ENCODE results near the gene RAB40C. TPM values are rescaled to one million over a fixed set of nuclear protein-coding genes. Genes with fewer than 3 reads are reported as not detected.

The RAB40C gene
- total RNA-seq, 1 donor from 2014 or later, result 22.5 TPM

DNA sequence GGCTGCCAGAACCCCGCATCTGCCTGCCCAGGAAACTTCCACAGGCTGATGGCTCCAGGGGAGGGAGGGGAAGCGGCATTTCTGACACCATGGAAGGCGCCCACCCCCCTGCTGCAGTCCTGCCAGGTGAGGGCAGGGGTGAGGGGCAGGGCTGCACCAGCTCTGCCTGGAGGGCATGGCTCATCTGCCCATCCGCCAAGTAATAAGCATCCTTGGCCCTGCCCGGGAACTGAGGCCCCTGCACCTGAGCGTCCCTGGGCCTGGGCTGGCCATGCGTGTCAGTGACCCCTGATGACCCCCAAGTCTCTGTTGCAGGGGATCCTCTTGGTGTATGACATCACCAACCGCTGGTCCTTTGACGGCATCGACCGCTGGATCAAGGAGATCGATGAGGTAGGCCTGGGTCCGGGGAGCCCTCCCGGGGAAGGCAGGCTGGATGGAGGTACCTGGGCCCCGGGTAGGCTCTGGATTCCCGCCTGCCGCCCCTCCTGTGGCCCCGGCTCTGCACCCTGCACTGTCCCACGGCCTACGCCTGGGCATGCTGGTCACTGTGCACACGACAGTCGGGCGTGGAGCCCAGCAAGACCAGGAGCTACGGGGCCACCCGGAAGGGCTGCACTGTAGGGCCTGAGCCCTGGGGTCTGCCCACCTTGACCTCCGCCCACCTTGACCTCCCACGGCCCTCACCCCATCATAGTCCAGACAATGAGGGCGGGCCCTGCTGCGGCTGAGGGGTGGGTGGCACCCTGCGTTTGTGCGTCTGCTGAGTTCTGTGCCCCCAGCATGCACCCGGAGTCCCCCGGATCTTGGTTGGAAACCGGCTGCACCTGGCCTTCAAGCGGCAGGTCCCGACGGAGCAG is 35.5 kb downstream of the RAB40C start:
- DNase-seq (ENCODE audit: low spot score) (no peak), ATAC-seq (no peak)
- intact Hi-C loops (cut with DNase I), result no loop called here

DNA sequence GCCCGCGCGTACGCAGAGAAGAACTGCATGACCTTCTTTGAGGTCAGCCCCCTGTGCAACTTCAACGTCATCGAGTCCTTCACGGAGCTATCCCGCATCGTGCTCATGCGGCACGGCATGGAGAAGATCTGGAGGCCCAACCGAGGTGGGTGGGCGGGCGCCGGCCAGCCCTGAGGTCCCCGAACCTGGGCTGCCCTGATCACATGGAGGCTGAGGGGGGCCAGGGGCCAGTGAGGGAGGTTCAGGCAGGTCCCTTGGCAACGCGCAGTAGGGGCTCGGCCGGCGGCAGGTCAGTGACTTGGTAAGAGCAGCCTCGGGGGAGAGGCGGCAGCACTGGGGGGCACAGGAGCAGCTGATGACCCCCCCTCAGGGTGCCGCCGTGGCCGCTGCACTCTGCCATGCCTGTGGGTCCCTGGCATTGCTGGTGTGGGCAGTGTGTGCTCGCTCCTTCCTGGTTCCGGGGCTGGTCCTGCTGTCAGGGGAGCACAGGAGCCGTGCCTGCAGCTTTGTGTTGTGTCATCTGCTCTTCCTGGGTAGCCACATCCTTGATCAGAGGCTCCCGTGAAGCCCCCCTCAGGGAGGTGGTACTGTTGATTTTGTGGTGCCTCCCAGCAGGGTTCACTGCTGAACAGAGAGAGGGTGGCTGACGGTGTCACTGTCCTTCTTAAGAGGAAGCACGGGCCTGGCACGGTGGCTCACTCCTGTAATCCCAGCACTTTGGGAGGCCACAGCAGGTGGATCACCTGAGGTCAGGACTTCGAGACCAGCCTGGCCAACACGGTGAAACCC is 36.3 kb downstream of the RAB40C start:
- ATAC-seq, result no peak
- intact Hi-C loops (cut with DNase I), result no loop called here
- no peak for DNase-seq (ENCODE audit: low spot score)

DNA sequence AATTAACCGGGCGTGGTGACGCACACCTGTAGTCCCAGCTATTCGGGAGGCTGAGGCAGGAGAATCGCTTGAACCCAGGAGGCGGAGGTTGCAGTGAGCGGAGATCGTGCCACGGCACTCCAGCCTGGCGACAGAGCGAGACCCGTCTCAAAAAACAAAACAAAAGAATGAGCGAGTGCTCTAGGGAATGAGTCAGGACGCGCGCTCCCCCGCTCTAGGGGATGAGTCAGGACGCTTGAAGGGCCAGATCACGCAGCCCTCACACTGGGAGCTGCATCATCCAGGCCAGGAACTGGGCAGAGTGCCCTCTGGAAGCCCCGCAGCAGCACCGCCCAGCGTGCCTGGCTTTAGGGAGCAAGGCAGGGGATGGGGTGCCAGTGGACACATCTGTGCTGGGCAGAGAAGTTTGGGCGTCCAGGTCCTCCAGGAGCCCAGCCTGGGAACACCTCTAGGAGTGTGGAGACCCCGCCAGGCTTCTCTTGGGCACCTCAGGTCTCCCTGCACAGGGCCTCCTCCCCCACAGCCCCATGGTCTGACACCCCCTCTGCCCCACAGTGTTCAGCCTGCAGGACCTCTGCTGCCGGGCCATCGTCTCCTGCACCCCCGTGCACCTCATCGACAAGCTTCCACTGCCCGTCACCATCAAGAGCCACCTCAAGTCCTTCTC is 37.1 kb downstream of the RAB40C start:
- no peak for DNase-seq (ENCODE audit: low spot score)
- intact Hi-C loops (cut with DNase I), result no loop called here
- no peak for ATAC-seq

DNA sequence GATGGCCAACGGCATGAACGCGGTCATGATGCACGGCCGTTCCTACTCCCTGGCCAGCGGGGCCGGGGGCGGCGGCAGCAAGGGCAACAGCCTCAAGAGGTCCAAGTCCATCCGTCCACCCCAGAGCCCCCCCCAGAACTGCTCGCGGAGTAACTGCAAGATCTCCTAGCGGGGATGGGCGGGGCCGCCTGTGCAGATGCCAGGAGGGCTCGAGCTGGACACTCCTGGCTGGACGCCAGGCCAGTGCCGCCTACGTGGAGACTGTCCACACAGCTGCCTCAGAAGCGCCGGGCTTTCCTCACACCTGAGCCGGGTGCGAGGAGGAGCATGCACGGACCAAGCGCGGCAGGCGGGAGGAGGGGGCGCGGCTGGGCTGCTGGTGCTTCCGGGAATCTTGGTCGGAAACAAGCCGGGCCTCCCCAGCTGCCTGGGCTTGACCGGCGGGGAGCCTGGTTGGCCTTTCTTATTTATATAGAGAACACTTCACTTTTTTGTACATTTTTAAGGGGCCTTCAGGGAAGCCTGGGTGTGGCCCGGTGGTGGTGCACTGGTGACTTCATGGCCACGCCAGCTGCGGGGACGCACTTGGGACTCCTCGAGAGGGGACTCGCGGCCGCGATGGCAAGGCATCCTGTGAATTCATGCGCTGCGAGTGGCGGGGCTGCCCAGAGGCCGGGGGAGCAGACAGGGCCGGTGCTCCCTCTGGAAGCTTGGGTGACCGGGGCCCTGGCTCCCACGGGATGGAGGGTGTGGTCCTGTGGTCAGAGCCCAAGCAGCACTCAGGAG is 37.8 kb downstream of the RAB40C start:
- intact Hi-C loops (cut with DNase I), result no loop called here
- peak; percentile 71 for DNase-seq (ENCODE audit: low spot score)
- no peak for ATAC-seq

DNA sequence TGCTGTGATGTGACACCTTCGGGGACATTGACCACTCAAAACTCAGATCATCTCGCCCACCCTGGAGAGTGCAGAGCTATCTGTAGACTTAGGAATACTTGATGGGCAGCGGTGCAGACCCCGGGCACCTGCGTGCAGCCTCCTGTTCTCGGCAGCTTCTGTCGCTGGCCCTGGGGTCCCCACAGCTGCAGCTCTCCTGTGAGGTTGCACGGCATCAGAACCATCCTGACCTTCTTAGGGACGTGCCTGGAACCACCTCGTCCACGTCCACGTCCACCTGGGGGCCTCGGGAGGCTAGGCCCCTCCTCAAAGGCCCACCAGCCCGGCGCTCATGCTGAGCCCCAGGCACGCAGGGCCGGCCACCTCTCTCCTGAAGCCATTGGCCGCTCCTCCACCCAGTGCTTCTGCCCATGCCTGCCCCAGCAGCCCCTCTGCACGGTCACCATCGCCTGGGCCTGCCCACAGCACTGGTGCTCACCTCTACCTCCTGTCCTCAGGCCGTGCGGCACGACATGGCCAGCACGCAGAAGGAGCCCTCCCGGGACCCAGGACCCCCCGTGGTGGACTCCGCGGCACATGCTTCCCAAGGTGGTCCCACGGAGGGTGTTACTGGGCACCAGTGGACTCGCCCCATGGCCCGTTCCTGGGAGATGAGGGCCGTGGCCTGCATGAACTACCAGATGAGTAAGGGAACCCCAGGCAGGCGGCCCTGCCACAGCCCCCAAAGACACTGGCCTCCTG is 38.6 kb downstream of the RAB40C start:
- DNase-seq (ENCODE audit: low spot score) (peak; percentile 62), ATAC-seq (peak; percentile 3)
- intact Hi-C loops (cut with DNase I), result no loop called here

DNA sequence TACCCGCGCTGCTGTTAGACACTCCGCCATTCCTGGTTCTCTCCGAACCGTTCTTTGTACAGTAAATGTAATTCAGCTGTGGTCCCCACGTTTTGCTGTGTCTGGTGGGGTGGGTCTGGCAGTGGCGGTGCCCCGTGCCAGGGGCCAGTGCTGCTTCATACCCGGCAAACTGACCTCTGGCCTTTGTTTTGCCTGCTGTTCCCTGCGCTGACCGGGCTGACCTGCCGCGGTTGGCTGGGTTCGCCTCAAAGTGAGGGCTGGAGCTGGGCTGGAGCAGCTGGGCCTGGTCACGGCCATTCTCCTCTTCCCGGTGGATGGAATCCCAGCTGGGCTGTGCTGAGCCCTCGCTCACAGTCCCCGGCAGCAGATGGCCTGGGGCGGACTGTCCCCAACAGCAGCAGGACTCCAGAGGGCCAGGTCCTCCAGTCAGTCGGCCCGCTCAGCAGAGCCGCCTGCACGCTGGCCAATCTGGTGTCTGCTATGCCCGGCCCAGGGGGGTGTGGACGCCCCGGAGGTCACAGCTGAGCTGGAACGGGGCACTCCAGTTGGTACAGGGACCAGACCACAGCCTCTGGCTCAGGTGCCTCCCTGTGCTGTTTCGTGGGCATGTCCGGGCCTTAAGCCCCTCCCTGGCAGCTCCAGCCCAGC is 39.4 kb downstream of the RAB40C start:
- ATAC-seq, result peak; percentile 50
- intact Hi-C loops (cut with DNase I), result no loop called here
- no peak for DNase-seq (ENCODE audit: low spot score)

DNA sequence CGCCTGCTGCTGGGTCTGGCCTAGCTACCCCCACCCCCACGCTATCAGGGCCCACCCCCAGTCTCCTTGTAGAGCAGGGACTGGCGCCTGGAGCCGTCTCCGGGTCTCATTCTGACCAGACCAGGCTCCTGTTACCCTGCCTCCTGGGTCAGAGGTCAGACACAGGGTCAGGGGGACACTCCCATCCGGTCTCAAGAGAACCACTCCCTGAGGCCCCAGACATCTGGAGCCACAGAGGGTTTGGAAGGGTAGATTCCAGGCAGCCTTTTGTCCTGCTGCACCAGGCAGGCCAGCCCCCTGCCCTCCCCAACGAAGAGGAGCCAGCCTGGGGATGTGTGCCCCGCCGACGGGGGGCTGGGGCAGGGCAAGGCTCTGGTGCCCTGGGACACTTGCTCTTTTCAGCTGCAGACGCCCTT is 40.0 kb downstream of the RAB40C start:
- ATAC-seq (peak; percentile 20), DNase-seq (ENCODE audit: low spot score) (no peak)
- intact Hi-C loops (cut with DNase I), result no loop called here

DNA sequence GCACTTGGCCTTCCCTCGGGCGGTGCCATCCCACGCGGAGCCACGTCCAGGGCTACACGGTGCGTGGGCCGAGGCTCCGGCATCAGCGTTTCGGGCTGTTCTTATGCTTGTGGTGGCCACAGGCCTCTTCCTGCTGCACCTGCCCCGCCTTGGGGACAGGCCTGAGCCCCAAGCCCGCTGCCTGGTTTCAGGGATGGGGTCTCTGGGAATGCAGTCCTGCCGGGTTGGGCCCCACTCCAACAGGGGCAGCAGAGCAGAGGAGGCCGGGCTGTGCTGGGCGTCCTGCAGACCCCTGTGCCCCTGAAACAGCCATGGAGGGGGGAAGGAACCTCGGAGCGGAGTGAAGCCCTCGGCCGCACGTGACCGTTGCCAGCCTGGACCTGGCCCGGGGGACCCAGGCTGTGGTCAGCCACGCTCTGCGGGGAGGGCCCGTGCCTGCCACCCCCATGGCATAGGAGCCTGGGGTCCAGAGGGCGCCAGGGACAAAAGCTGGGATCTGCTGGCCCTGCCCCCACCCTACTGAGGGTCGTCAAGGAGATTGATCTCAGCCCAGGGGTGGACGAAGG is 40.5 kb downstream of the RAB40C start:
- DNase-seq (ENCODE audit: low spot score), result peak; percentile 68
- peak; percentile 39 for ATAC-seq
- intact Hi-C loops (cut with DNase I), result no loop called here

DNA sequence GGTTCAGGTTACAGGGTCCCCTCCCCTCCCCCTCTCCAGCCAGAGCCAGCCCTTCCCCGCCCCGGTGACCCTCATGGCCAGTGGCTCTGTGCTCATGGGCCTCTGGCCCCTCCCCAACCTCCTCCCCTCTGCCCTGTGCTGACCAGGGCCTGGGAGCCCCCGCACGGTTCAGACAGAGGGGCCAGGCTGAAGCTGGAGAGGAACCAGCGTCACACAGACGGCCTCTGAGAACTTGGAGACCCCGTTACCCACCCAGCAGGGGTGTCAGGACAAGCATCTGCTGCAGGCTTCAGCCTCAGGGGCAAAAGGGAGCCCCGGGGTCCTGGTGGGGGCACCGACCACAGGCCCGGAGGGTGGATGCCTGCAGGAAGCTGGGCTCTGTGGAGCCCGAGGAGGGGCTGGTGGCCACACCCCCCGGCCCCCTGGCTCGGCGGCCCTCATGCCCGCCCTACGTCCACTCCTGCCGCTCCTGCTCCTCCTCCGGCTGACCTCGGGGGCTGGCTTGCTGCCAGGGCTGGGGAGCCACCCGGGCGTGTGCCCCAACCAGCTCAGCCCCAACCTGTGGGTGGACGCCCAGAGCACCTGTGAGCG is 41.0 kb downstream of the RAB40C start, which contains the start of gene WFIKKN1:
TSS of gene WFIKKN1 (plus strand) at position 171 of the 591 bp plus-strand sequence. CDS start at position 440, 269 bp downstream.
- intact Hi-C loops (cut with DNase I), result no loop called here
- peak; percentile 55 for DNase-seq (ENCODE audit: low spot score)
- ATAC-seq, result peak; percentile 11

DNA sequence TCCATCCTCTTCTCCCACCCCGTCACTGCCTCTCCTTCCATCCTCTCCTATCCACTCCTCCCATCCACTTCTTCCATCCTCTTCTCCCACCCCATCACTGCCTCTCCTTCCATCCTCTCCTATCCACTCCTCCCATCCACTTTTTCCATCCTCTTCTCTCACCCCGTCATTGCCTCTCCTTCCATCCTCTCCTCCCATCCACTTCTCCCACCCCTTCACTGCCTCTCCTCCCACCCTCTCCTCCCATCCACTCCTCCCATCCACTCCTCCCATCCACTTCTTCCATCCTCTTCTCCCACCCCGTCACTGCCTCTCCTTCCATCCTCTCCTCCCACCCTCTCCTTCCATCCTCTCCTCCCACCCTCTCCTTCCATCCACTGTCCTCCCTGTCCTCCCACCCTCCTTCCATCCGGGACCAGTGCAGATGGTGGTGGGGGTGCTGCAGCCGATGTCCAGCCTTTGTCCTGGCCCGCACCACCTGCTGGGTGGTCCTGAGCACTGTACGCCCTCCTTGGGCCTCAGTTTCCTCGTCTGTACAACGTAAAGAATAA is 42.0 kb downstream of the RAB40C start:
- intact Hi-C loops (cut with DNase I), result no loop called here
- ATAC-seq (no peak), DNase-seq (ENCODE audit: low spot score) (no peak)

DNA sequence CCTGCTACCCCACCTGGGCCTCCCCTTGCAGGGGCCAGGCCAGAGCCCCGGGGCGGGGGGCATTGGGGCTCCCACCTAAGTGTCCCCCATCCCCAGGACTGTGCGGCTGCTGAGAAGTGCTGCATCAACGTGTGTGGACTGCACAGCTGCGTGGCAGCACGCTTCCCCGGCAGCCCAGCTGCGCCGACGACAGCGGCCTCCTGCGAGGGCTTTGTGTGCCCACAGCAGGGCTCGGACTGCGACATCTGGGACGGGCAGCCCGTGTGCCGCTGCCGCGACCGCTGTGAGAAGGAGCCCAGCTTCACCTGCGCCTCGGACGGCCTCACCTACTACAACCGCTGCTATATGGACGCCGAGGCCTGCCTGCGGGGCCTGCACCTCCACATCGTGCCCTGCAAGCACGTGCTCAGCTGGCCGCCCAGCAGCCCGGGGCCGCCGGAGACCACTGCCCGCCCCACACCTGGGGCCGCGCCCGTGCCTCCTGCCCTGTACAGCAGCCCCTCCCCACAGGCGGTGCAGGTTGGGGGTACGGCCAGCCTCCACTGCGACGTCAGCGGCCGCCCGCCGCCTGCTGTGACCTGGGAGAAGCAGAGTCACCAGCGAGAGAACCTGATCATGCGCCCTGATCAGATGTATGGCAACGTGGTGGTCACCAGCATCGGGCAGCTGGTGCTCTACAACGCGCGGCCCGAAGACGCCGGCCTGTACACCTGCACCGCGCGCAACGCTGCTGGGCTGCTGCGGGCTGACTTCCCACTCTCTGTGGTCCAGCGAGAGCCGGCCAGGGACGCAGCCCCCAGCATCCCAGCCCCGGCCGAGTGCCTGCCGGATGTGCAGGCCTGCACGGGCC is 42.8 kb downstream of the RAB40C start:
- intact Hi-C loops (cut with DNase I), result no loop called here
- DNase-seq (ENCODE audit: low spot score), result no peak
- no peak for ATAC-seq

DNA sequence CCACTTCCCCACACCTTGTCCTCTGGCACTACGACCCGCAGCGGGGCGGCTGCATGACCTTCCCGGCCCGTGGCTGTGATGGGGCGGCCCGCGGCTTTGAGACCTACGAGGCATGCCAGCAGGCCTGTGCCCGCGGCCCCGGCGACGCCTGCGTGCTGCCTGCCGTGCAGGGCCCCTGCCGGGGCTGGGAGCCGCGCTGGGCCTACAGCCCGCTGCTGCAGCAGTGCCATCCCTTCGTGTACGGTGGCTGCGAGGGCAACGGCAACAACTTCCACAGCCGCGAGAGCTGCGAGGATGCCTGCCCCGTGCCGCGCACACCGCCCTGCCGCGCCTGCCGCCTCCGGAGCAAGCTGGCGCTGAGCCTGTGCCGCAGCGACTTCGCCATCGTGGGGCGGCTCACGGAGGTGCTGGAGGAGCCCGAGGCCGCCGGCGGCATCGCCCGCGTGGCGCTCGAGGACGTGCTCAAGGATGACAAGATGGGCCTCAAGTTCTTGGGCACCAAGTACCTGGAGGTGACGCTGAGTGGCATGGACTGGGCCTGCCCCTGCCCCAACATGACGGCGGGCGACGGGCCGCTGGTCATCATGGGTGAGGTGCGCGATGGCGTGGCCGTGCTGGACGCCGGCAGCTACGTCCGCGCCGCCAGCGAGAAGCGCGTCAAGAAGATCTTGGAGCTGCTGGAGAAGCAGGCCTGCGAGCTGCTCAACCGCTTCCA is 43.6 kb downstream of the RAB40C start:
- ATAC-seq, result no peak
- intact Hi-C loops (cut with DNase I), result no loop called here
- DNase-seq (ENCODE audit: low spot score), result no peak

DNA sequence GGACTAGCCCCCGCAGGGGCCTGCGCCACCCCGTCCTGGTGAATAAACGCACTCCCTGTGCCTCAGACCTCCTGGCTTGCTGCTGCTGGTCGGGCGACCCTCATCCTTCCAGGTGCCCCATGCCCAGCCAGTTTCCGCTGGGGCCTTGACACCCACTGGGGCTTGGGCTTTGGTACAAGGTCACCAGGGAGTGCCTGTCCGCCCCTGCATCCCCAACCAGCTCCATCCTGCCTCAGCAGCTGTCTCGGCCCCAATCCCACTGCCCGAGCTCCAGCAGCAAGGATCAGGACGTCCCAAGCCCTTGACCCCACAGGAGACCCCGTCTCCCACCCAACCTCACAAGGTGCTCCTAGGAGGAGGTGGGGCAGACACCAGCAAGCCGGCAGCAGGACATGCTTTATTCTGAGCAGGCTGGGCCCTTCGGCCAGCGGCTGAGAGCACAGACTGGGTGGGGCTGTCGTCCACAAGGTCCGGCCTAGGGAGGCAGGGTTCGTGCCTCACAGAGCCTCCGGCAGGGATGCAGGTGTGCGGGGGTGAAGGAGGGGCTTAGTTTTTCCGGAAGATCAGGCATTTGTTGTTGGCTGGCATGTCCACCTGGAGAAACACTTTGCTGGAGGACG is 44.3 kb downstream of the RAB40C start:
- ATAC-seq, result no peak
- DNase-seq (ENCODE audit: low spot score), result no peak
- intact Hi-C loops (cut with DNase I), result no loop called here

DNA sequence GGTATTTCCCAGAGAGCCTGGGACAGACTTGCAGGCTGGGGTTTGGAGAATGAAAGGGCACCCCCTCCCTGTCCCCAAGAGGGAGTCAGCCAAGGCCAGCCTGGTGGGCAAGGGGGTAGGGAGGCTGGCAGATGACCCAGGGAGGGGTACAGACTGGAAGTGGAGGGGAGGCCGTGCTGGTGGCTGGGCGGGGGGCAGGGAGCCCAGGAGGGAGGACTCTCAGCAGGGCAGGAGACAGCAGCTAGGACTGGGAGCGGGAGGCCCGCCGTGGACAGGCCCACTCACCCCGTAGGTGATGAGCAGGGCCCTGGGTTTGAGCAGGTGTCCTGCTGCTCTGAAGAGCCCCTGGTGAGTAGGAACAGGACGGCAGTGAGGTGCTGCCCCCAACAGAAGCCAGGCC is 45.1 kb downstream of the RAB40C start:
- intact Hi-C loops (cut with DNase I), result no loop called here
- no peak for DNase-seq (ENCODE audit: low spot score)
- ATAC-seq, result no peak

Data from sciatic nerve (tissue), 2 donors.